Dermis blood vessel endothelial cell (primary cell): Measurements from ENCODE around the gene STON2. TPM values are rescaled to one million over a fixed set of nuclear protein-coding genes. Genes with fewer than 3 reads are reported as not detected.

Experiments
- DNase-seq: peaks from one replicate; pipeline ENCODE4 v3.0.0; 2010
- total RNA-seq: library from RNA; depleted of rRNA; stranded (reverse); fragments of >200 nt; gene quantifications from 2 replicates; pipeline ENCODE4 v1.2.3, GENCODE V29; 2014

Gene STON2
- total RNA-seq, 1 donor from 2014 or later, result 100 TPM

- no peak for DNase-seq
These were observed 28.3 kb downstream of the STON2 start for GRCh38 chr14:81371802-81372201.

GRCh38 chr14:81367563-81367962, 32.6 kb downstream of the STON2 start:
- no peak for DNase-seq

- DNase-seq, result no peak
These were observed 33.2 kb downstream of the STON2 start for GRCh38 chr14:81366884-81367283.

DNA sequence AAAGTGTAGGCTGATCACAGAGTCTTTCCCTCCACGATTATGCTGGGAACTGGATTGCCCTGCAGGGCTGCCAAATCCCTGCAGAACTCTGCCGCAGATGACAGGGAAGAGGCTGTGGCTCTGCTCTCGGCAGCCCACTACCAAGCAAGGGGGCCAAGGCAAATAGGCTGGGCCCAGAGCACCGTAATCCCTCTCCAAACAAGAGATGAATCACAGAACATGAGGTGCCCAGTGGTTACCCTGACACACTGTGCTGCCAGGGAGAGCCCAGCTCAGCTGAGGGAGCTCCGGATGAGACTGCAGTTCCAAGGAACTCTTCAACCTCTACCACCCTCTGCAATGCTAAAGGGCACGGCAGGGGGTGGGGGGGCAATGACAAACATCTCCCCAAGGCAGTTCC, 33.9 kb downstream of the STON2 start:
- DNase-seq, result no peak

DNA sequence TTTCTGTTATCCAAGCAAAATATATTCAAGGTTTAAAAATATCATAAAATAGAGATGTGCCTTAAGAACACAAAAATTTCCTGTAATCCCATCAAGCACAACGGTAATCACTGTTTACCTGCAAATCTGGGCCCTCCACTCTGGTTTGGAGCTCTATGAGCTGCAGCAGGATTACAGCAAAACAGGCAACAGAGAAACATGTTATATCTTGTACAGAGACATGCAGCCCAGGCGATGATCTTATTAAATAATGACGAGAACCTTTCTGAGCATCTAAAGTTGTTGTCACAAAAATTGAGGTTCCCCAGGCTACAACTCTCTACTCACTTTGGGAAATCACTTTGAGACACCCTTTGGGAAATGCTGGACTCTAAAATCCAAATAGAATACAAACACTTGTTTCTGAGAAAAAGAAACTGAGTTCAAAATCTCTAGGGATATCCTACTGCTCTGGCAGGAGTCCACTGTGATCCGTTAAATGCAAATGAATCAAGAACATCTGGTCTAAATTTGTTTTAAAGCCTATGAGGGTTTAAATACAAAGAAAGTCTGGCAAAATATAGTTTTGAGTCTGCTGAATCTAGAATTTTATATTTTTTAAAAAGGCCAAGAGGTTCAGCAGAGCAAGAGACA, 36.3 kb downstream of the STON2 start:
- no peak for DNase-seq

GRCh38 chr14:81353691-81354323, 46.3 kb downstream of the STON2 start:
- no peak for DNase-seq

- no peak for DNase-seq
These were observed 47.7 kb downstream of the STON2 start for GRCh38 chr14:81352413-81352812.

DNA sequence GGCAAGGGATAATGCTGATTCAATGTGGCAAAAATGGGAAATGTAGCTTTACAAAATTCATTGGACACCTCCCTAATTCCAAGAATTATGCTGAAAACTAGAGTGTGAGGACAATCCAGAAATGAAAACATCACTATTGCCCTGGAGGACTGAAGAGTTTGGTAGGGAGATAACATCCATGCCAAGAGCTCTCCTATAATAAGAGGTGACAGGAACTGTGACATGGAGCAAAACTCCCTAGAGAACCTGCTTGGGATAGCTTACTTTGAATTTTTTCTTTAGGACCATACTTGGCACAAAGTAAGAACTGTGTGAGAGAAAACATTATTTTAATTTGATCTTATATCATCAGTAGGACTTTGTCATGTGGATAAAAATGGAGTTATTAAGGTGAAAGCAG, 48.9 kb downstream of the STON2 start:
- DNase-seq, result no peak

DNA sequence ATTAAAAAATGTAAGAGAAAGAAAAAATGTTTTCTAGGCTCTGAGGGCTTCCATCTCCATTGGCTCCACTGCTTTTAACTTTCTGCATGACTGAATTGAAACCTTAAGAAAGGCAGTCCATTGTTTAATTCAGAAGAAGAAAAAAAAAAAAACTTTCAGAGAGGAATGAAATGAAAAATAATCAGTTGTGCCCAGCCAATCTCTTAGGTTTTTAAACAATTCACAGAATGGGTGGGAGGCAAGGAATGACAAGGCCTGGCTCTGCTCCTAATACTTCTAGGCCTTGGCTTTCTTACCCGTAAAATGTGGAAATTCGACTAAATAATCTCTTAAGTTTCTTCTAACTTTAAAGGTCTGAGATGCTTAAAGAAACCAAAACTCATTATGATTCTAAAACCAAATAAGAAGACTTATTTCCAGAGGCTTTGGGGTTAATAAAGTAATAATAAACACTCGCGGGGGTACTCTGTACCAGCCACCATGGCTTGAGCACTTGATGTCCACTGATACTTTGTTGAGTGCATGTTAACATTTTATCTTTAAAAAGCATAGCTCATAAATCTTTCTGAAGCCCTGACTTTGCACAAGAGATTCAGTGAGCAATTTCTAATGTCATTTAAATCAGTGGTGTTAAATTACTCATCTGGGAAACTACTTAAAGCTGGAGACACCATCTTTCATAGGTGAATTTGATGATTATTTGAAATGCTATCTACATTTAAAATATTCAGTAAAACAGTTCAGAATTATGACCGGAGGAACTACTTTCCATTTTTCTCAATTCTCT, 49.6 kb downstream of the STON2 start:
- no peak for DNase-seq

DNA sequence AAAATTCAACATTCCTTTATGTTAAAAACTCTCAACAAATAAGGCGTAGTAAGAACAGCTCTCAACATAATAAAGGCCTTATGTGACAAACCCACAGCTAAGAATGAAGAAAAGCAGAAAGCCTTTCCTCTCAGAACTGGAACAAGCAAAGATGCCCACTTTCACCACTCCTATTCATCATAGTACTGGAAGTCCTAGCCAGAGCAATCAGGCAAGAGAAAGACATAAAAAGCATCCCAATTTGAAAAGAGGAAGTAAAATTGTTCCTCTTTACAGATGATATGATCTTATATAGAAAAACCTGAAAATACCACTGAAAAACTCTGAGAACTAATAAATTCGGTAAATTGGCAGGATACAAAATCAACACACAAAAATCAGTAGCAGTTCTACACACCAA, 52.1 kb downstream of the STON2 start:
- no peak for DNase-seq

DNA sequence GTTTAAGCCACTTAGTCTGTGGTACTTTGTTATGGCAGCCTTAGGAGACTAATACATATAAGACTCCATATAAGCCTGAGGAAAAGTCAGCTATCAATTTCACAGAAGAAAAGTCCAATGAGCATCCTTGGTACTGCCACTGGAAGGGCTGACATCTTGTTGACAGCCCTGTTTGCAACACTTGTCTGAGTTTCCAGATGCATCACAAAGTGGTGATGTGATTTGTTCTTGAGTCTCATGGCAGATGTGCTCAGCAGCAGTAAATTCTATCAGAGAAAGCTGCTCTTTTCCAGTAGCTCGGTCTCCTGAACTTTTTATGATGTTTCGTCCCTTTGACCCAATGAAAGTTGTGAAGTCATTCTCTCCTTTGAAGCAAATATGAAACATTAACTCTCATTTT, 54.3 kb downstream of the STON2 start:
- DNase-seq, result no peak

GRCh38 chr14:81344481-81345160, 55.5 kb downstream of the STON2 start:
- no peak for DNase-seq

- DNase-seq, result no peak
These were observed 56.4 kb downstream of the STON2 start for GRCh38 chr14:81343701-81344100.

GRCh38 chr14:81342850-81343580, 57.1 kb downstream of the STON2 start:
- DNase-seq, result no peak

- no peak for DNase-seq
These were observed 58.3 kb downstream of the STON2 start for GRCh38 chr14:81341781-81342180.

DNA sequence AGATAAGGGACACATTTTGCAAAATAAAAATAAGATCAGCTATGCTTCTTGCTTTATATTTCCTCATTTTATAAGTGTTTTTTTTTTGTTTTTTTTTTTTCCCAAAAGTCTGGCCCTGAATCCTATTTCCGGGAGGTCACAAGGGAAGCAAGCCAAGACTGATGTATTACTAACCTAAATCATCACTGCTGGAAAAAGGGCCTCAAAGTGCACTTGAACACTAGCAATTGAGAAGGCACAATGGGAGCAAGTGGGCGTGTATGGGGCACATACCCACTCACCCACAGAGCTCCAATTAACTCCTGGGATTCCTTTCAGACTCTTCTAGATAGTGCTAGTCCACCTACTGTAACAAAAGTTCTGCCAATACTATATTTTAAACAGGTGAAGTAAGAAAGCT, 58.8 kb downstream of the STON2 start:
- no peak for DNase-seq

DNA sequence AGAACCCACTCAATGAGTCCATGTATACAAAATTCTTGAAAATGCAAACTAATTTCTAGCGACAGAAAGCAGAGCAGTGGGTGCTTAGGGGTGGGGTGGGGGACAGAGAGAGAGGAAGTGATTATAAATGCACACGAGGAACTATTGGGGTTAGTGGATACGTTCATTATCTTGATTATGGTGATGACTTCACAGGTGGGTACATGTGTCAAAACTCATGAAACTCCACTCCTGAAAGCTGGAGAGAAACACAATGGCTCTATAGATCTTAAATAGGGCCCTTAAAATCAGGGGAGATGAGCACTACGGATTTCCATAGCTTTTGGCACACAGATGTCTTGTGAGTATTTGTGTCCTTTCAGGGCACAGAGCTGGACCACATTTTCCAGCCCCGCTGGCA, 59.9 kb downstream of the STON2 start:
- DNase-seq, result no peak

DNA sequence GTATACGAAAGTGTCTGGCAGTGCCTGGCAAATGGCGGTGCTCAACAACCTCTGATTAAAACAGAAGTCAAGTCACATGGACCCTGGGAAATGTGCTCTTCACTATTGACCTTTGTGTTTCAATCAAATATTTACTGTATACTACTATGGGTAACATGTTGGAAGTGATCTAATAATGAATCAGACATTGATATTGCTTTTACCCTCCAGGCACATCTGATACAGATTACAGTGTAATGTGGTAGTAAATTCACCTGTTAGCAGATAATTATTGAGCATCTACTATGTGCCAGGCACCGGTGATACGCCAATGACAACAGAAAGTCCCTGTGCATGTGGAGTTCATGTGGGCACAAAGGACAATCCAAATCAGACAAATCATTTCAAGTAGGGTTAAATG, 63.1 kb downstream of the STON2 start:
- no peak for DNase-seq

DNA sequence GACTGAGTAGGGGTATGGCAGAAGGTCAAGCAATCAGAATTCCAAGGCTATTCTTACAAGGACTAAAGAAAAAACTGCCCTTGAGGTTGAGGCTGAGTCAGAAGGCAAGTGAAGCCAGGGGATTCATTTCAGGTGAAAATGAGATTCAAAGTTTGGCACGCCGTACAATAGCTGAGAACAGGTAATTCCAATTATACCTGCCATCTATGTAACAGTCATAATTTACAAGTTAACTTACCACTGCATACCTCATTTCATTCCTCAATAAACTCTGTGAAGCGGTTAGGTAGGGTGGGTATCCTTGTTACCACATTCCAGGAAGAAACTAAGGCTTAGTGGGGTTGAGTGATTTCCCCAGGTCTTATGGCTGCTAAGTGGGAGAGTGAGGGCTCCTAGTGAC, 64.1 kb downstream of the STON2 start:
- DNase-seq, result no peak

GRCh38 chr14:81332725-81333124, 67.4 kb downstream of the STON2 start:
- no peak for DNase-seq

DNA sequence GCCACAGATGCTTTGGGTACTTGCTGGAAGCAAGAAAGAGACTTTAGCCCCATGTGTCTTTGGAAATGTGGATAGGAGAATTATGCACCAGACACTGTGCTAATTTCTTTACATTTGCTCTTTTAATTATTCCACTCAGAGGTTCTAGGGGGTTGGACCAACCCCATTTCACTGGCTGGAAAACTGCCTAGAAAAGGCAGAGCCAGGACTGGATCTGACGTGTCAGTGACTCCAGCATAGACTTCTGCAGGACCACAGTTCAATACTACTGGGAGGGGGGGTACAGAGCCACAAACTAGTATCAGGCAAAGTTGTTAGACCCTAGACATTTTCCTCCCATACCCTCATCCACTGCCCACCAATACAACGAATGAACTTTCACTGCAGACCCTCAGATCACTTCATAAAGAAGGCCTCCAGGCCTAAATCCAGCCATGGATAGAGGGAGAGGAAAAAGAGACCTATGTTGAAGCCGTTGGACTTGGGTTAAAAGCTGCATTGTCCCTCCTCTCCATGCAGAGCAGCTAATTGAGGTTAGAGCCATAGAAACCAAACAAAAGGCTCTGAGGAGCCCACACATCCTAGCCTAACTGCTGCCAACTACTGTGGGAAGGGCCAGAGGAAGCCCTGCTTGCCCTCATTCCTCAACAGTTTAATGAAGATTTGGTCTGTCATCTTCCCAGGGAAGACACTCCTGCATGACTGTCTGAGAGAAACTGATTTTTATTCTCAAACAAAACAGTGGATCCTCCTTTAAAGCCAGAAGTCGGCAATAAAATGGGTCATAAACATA, 68.7 kb downstream of the STON2 start:
- DNase-seq, result no peak

GRCh38 chr14:81330619-81331122, 69.5 kb downstream of the STON2 start:
- DNase-seq, result no peak
